IMR-90 (cell line): ENCODE data around the gene TRAPPC2L. TPM values are rescaled to one million over a fixed set of nuclear protein-coding genes. Genes with fewer than 3 reads are reported as not detected.

Source experiments
- ATAC-seq: fragments of 200-7000 bp; cut with Tn5 transposase; 2 replicates; pipeline ENCODE4 v1.9.1; 2020; ENCODE audit warnings: low read depth, mild to moderate bottlenecking, moderate library complexity
- BruUV-seq: library from RNA; stranded (reverse); fragments of 400-500 nt; replicated peaks from 2 replicates; lab custom pipeline; 2021; lab: Mats Ljungman, UMichigan
- CTCF ChIA-PET: fragments of 300-600 bp; formaldehyde crosslinking; extraction: SDS; loops from one replicate; lab custom pipeline; 2021; ENCODE audit warnings: antibody characterized with exemption; lab: Yijun Ruan, JAX
- POLR2A ChIA-PET: fragments of 300-600 bp; sonication (Branson Sonifier 250); formaldehyde crosslinking; loops from one replicate; lab custom pipeline; 2022; ENCODE audit warnings: antibody characterized with exemption; ENCODE audit not compliant: unreplicated experiment; lab: Charles Lee
- DNase-seq: peaks from one replicate; pipeline ENCODE4 v3.0.0; 2013
- H2AFZ ChIP-seq: replicated peaks from 2 replicates; pipeline ENCODE3; 2013; ENCODE audit warnings: low read length, mild to moderate bottlenecking; ENCODE audit not compliant: poor library complexity
- H2AK5ac ChIP-seq: 2 replicates; pipeline ENCODE4 v1.6.1; 2013; ENCODE audit warnings: low read depth, low read length, inconsistent platforms
- H2AK9ac ChIP-seq: replicated peaks from 2 replicates; pipeline ENCODE3; 2013; ENCODE audit warnings: mild to moderate bottlenecking, low read depth, low read length, moderate library complexity; ENCODE audit not compliant: poor library complexity
- H2BK120ac ChIP-seq: 2 replicates; pipeline ENCODE4 v1.6.1; 2013; ENCODE audit warnings: low read depth, low read length, inconsistent platforms
- H2BK15ac ChIP-seq: 3 replicates; pipeline ENCODE4 v1.6.1; 2013; ENCODE audit warnings: low read depth, low read length, inconsistent platforms
- H2BK20ac ChIP-seq: 2 replicates; pipeline ENCODE4 v1.6.1; 2013; ENCODE audit warnings: low read depth, mild to moderate bottlenecking, inconsistent platforms, low read length, moderate library complexity
- H2BK5ac ChIP-seq: 2 replicates; pipeline ENCODE4 v1.6.1; 2013; ENCODE audit warnings: mild to moderate bottlenecking, low read depth, low read length, inconsistent platforms; ENCODE audit not compliant: poor library complexity, severe bottlenecking
- H3K14ac ChIP-seq: replicated peaks from 2 replicates; pipeline ENCODE4 v1.6.1; 2013; ENCODE audit warnings: low read depth, low read length, inconsistent platforms
- H3K18ac ChIP-seq: 2 replicates; pipeline ENCODE4 v1.6.1; 2013; ENCODE audit warnings: low read depth, low read length, control low read depth
- H3K23ac ChIP-seq: 2 replicates; pipeline ENCODE4 v1.6.1; 2013; ENCODE audit warnings: low read depth, low read length, inconsistent platforms
- H3K27ac ChIP-seq: 2 replicates; pipeline ENCODE4 v1.5.1; 2013; ENCODE audit warnings: mild to moderate bottlenecking, control low read depth, low read length; ENCODE audit not compliant: insufficient read depth
- H3K27me3 ChIP-seq: 2 replicates; pipeline ENCODE4 v1.6.1; 2013; ENCODE audit warnings: low read length; ENCODE audit not compliant: control insufficient read depth, insufficient read depth
- H3K36me3 ChIP-seq: 2 replicates; pipeline ENCODE4 v1.6.1; 2013; ENCODE audit warnings: low read length, mixed read lengths; ENCODE audit not compliant: control insufficient read depth, insufficient read depth
- H3K4ac ChIP-seq: 2 replicates; pipeline ENCODE4 v1.6.1; 2013; ENCODE audit warnings: low read depth, low read length, inconsistent platforms
- H3K4me1 ChIP-seq: 2 replicates; pipeline ENCODE4 v1.6.1; 2013; ENCODE audit warnings: low read length, mixed read lengths; ENCODE audit not compliant: control insufficient read depth, insufficient read depth
- H3K4me2 ChIP-seq: 2 replicates; pipeline ENCODE4 v1.6.1; 2013; ENCODE audit warnings: low read depth, mild to moderate bottlenecking, control low read depth, low read length, moderate library complexity
- H3K4me3 ChIP-seq: 2 replicates; pipeline ENCODE4 v1.5.1; 2013; ENCODE audit warnings: low read depth, mild to moderate bottlenecking, control low read depth, low read length, moderate library complexity; ENCODE audit not compliant: insufficient read depth
- H3K56ac ChIP-seq: 2 replicates; pipeline ENCODE4 v1.6.1; 2013; ENCODE audit warnings: low read length, inconsistent platforms; ENCODE audit not compliant: insufficient read depth; ENCODE audit errors: extremely low read depth
- H3K79me1 ChIP-seq, 2 experiments: 2 replicates each; pipeline ENCODE4 v1.6.1; 2013; ENCODE audit warnings: low read length in 2 of 2, inconsistent platforms in 1 of 2, low read depth in 1 of 2
- H3K9ac ChIP-seq: 2 replicates; pipeline ENCODE4 v1.6.1; 2013; ENCODE audit warnings: low read depth, low read length, control low read depth
- H3K9me1 ChIP-seq: 2 replicates; pipeline ENCODE4 v1.6.1; 2013; ENCODE audit warnings: low read length, inconsistent platforms; ENCODE audit not compliant: insufficient read depth
- H3K9me3 ChIP-seq: 2 replicates; pipeline ENCODE4 v1.6.1; 2013; ENCODE audit warnings: low read length; ENCODE audit not compliant: control insufficient read depth, insufficient read depth
- H4K20me1 ChIP-seq: 2 replicates; pipeline ENCODE4 v1.6.1; 2013; ENCODE audit warnings: low read length, inconsistent platforms; ENCODE audit not compliant: insufficient read depth
- H4K5ac ChIP-seq: 2 replicates; pipeline ENCODE4 v1.6.1; 2013; ENCODE audit warnings: mild to moderate bottlenecking, low read depth, low read length, control low read depth
- H4K8ac ChIP-seq, 2 experiments: 2 replicates each; pipeline ENCODE4 v1.6.1; 2013; ENCODE audit warnings: low read depth in 2 of 2, low read length in 2 of 2, control low read depth in 1 of 2, inconsistent platforms in 1 of 2
- H4K91ac ChIP-seq: 2 replicates; pipeline ENCODE4 v1.6.1; 2013; ENCODE audit warnings: low read depth, low read length, inconsistent platforms; ENCODE audit not compliant: insufficient read depth
- RAD21 ChIP-seq: IDR thresholded peaks from 2 replicates; pipeline ENCODE4 v1.6.1; 2012; ENCODE audit warnings: low read length, improper control_type of control experiment
- WGBS, 2 experiments: methylation state at CpG; one replicate each; pipeline versions ENCODE4 v1.1.5 to v1.1.7; 2013; ENCODE audit warnings: missing lambda C conversion rate in 2 of 2; ENCODE audit not compliant: insufficient read length in 1 of 2; ENCODE audit errors: extremely low coverage in 2 of 2; 5-methylcytosine and 5-hydroxymethylcytosine counted together
- dilution Hi-C: fragments of 300-500 bp; cut with HindIII; formaldehyde crosslinking; loops from one replicate; pipeline ENCODE4 v1.14.3; 2018; ENCODE audit warnings: low sequenced_read_pairs; ENCODE audit not compliant: unreplicated experiment
- in situ Hi-C: fragments of 300-500 bp; cut with MboI; formaldehyde crosslinking; loops from 3 replicates; pipeline ENCODE4 v1.14.3; 2019; ENCODE audit warnings: low sequenced_read_pairs, inconsistent platforms, mixed read lengths
- intact Hi-C: fragments of 100-400 bp; cut with micrococcal nuclease; formaldehyde crosslinking; loops from 2 replicates; pipeline ENCODE4 v1.10.0; 2022
- polyA plus RNA-seq, 3 experiments: library from polyadenylated mRNA; depleted of rRNA; stranded (reverse); fragments of >200 nt; gene quantifications; 2 replicates each; pipeline ENCODE4 v1.2.3, GENCODE V29; 2012; ENCODE audit warnings: low replicate concordance in 1 of 3
- total RNA-seq: library from RNA; depleted of rRNA; stranded (reverse); fragments of >200 nt; gene quantifications from 2 replicates; pipeline ENCODE4 v1.2.3, GENCODE V29; 2012

The TRAPPC2L gene
- total and polyA plus RNA-seq, 2 of the 4 experiments (the other 2 are of a cell fraction), result 102 to 109 TPM

GRCh38 chr16:88871349-88871702, 14.4 kb downstream of the TRAPPC2L start:
- Histone ChIP-seq H4K5ac (no peak overlapping the region), H3K36me3 (no peaks in the 10 kb centered on the region), H2AFZ (no peak overlapping the region), H2AK5ac (no peak overlapping the region), H2AK9ac (no peak overlapping the region), H3K4ac (no peak overlapping the region), H2BK120ac (no peak overlapping the region), H3K27ac (no peak overlapping the region), H4K91ac (no peak overlapping the region), H2BK5ac (no peak overlapping the region), H3K9ac (no peak overlapping the region), H3K18ac (no peak overlapping the region), H3K79me1 (no peaks in the 10 kb centered on the region), H3K9me3 (no peaks in the 10 kb centered on the region), H3K4me2 (no peak overlapping the region), H3K4me3 (no peak overlapping the region), H3K27me3 (peaks cover 57% of the 10 kb centered on the region), H3K9me1 (no peaks in the 10 kb centered on the region), H4K20me1 (no peaks in the 10 kb centered on the region), H4K8ac (no peak overlapping the region), H3K14ac (no peak overlapping the region), H3K23ac (no peak overlapping the region), H3K4me1 (no peaks in the 10 kb centered on the region), H2BK15ac (no peak overlapping the region), H2BK20ac (no peak overlapping the region), H3K56ac (no peak overlapping the region)
- no peak for TF ChIP-seq RAD21
- no CpG with 5 or more reads among the region's 8 CpGs for WGBS, 2 experiments
- POLR2A ChIA-PET, result no interaction called here
- in situ Hi-C loops, result no loop called here
- dilution Hi-C loops, result no loop called here
- ATAC-seq (0 out of 2 replicates have a peak, but pooled peaks have one; percentile 22), DNase-seq (no peak)
- no TSS peak for BruUV-seq
- intact Hi-C loops, result no loop called here
- CTCF ChIA-PET, result no interaction called here
